HT1080 (cell line): ENCODE data around the gene PGBD5. TPM values are rescaled to one million over a fixed set of nuclear protein-coding genes. Genes with fewer than 3 reads are reported as not detected.
A peak's percentile ranks its signal among the peaks of the same experiment; 100 is the strongest.
"Not testable (repeated sequence)": the region's sequence is repeated elsewhere in the genome, so short reads cannot be mapped to it uniquely, and the experiment has no call there.

ENCODE experiments used
- DNase-seq: peaks from one replicate; pipeline ENCODE4 v3.0.0-alpha.2; 2015; ENCODE audit warnings: low read depth
- total RNA-seq: library from RNA; depleted of rRNA; stranded (reverse); fragments of >200 nt; shearing (Covaris generic); gene quantifications from 2 replicates; pipeline ENCODE4 v1.2.3, GENCODE V29; 2014

Gene PGBD5
- total RNA-seq, 1 experiment from 2014 or later, result 3.6 TPM

- no peak for DNase-seq
These were observed 660 bp downstream of the PGBD5 start for GRCh38 chr1:230425252-230426091.

GRCh38 chr1:230424391-230425251, 1.5 kb downstream of the PGBD5 start:
- DNase-seq, result no peak

GRCh38 chr1:230423951-230424350, 2.2 kb downstream of the PGBD5 start:
- DNase-seq, result no peak

- no peak for DNase-seq
These were observed 2.9 kb downstream of the PGBD5 start for GRCh38 chr1:230423261-230423660.

GRCh38 chr1:230422221-230422981, 3.7 kb downstream of the PGBD5 start:
- DNase-seq, result peak; percentile 37

- no peak for DNase-seq
These were observed 4.7 kb downstream of the PGBD5 start for GRCh38 chr1:230421481-230421880.

- DNase-seq, result not testable (repeated sequence)
These were observed 5.8 kb downstream of the PGBD5 start for GRCh38 chr1:230420372-230420771.

GRCh38 chr1:230416430-230416829, 9.7 kb downstream of the PGBD5 start:
- DNase-seq, result no peak

GRCh38 chr1:230415405-230416132, 10.6 kb downstream of the PGBD5 start:
- no peak for DNase-seq

- DNase-seq, result no peak
These were observed 11.4 kb downstream of the PGBD5 start for GRCh38 chr1:230414694-230415093.

GRCh38 chr1:230414102-230414501, 12.0 kb downstream of the PGBD5 start:
- DNase-seq, result no peak

GRCh38 chr1:230413061-230413460, 13.1 kb downstream of the PGBD5 start:
- no peak for DNase-seq

GRCh38 chr1:230408971-230409370, 17.2 kb downstream of the PGBD5 start:
- no peak for DNase-seq

- no peak for DNase-seq
These were observed 18.8 kb downstream of the PGBD5 start for GRCh38 chr1:230407351-230407750.

- DNase-seq, result not testable (repeated sequence)
These were observed 19.4 kb downstream of the PGBD5 start for GRCh38 chr1:230406727-230407126.

GRCh38 chr1:230403442-230403841, 22.7 kb downstream of the PGBD5 start:
- no peak for DNase-seq

- peak; percentile 49 for DNase-seq
These were observed 24.3 kb downstream of the PGBD5 start for GRCh38 chr1:230401763-230402294.

- DNase-seq, result no peak
These were observed 25.0 kb downstream of the PGBD5 start for GRCh38 chr1:230401101-230401500.

- DNase-seq, result no peak
These were observed 26.2 kb downstream of the PGBD5 start for GRCh38 chr1:230400007-230400344.

GRCh38 chr1:230399321-230400006, 26.7 kb downstream of the PGBD5 start:
- no peak for DNase-seq
